SK-N-MC (cell line): Measurements from ENCODE around the gene CCL3.

Experiments used
- DNase-seq: peaks from one replicate; pipeline ENCODE4 v3.0.0-alpha.2; 2011; ENCODE audit warnings: low read depth, low spot score
- H3K27ac ChIP-seq: fragments of 200-600 bp; sonication (generic); 2 replicates; pipeline ENCODE4 v1.5.1; 2016; ENCODE audit warnings: mixed run types
- H3K36me3 ChIP-seq: fragments of 200-600 bp; sonication (generic); 2 replicates; pipeline ENCODE4 v1.6.1; 2017; ENCODE audit warnings: antibody characterized with exemption, low read length, mixed read lengths; ENCODE audit not compliant: insufficient read depth
- H3K4me3 ChIP-seq: fragments of 200-600 bp; sonication (generic); 2 replicates; pipeline ENCODE4 v1.5.1; 2016
- H3K9ac ChIP-seq: fragments of 200-600 bp; sonication (generic); 2 replicates; pipeline ENCODE4 v1.8.0; 2017; ENCODE audit warnings: mixed run types, mixed read lengths; ENCODE audit not compliant: insufficient read length
- H3K9me3 ChIP-seq: fragments of 200-600 bp; sonication (generic); 2 replicates; pipeline ENCODE4 v1.6.1; 2017; ENCODE audit warnings: low read depth, mild to moderate bottlenecking, antibody characterized with exemption, low read length, moderate library complexity, mixed read lengths
- EZH2 ChIP-seq: fragments of 200-600 bp; sonication (generic); IDR thresholded peaks from one replicate; pipeline ENCODE4 v1.6.1; 2017; ENCODE audit warnings: antibody characterized with exemption
- FOXP2 ChIP-seq: optimal IDR thresholded peaks from 2 replicates; pipeline ENCODE3; 2011; ENCODE audit warnings: mild to moderate bottlenecking, moderate library complexity; ENCODE audit not compliant: insufficient read depth; ENCODE audit errors: extremely low read length, control extremely low read depth
- POLR2AphosphoS5 ChIP-seq: IDR thresholded peaks from 2 replicates; pipeline ENCODE4 v1.6.1; 2012; ENCODE audit warnings: mild to moderate bottlenecking, low read depth, low read length, borderline replicate concordance

CCL3 gene

GRCh38 chr17:36059406-36059805 is 30.5 kb downstream of the CCL3 start:
- no peak for DNase-seq
- Histone ChIP-seq H3K9me3 (no peaks in the 10 kb centered on the region), H3K9ac (no peak overlapping the region), H3K36me3 (no peaks in the 10 kb centered on the region), H3K4me3 (no peak overlapping the region), H3K27ac (no peak overlapping the region)
- no peak for TF ChIP-seq POLR2AphosphoS5
- TF ChIP-seq EZH2: no peak
- TF ChIP-seq FOXP2: no peak

DNA sequence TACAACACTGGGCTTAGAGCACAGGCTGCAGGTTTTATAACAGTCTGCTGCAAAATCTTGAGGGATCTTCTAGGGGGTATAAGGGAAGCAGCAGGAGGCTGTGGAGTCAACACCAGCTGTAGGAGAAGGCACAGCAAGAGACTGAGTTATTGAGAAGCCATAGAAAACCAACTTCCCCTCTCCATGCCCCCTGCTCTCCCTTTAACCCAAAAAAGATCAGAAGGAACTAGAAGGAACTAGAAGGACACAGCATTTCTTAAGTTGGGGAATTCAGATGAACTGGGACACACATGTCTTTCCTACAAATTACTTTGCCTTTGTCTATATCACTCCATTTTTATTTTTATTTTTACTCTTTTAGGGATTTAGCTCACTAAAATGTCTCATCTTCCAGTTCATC is 32.0 kb downstream of the CCL3 start:
- Histone ChIP-seq H3K4me3 (no peak overlapping the region), H3K9me3 (no peaks in the 10 kb centered on the region), H3K36me3 (no peaks in the 10 kb centered on the region), H3K27ac (no peak overlapping the region), H3K9ac (no peak overlapping the region)
- no peak for TF ChIP-seq POLR2AphosphoS5
- no peak for DNase-seq

- Histone ChIP-seq H3K9me3 (no peaks in the 10 kb centered on the region), H3K4me3 (no peak overlapping the region), H3K9ac (no peak overlapping the region), H3K36me3 (no peaks in the 10 kb centered on the region), H3K27ac (no peak overlapping the region)
- no peak for TF ChIP-seq FOXP2
- TF ChIP-seq EZH2: no peak
- TF ChIP-seq POLR2AphosphoS5: no peak
- no peak for DNase-seq
Measured at GRCh38 chr17:36055921-36056520, 33.9 kb downstream of the CCL3 start.

DNA sequence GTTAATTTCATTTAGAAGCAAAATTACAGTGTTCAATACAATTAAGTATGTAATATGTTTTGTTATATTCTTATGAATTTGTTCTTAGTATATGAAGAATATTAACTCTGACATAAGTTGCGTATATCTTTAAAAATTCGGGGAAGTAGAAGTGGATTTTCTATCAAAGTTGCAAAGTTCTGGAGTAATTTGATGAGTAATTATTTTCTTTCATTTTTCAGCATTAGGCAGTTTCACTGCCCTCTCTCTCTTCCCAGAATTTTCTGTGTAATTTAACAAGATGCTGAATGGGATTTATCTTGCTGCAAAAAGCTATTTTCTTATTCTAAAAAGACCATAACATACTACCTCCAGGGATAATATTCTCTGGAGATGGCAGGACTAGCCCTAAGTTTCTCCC is 34.8 kb downstream of the CCL3 start:
- no peak for TF ChIP-seq EZH2
- no peak for TF ChIP-seq FOXP2
- no peak for TF ChIP-seq POLR2AphosphoS5
- no peak overlapping the region for H3K27ac ChIP-seq
- H3K4me3 ChIP-seq: no peak overlapping the region
- H3K9ac ChIP-seq: no peak overlapping the region
- no peaks in the 10 kb centered on the region for H3K9me3 ChIP-seq
- no peaks in the 10 kb centered on the region for H3K36me3 ChIP-seq
- no peak for DNase-seq

- Histone ChIP-seq H3K27ac (no peak overlapping the region), H3K9ac (no peak overlapping the region), H3K4me3 (no peak overlapping the region), H3K36me3 (no peaks in the 10 kb centered on the region), H3K9me3 (no peaks in the 10 kb centered on the region)
- TF ChIP-seq EZH2 (no peak), FOXP2 (no peak), POLR2AphosphoS5 (no peak)
- DNase-seq: no peak
Measured at GRCh38 chr17:36049643-36050042, 40.3 kb downstream of the CCL3 start.

- no peak overlapping the region for H3K9ac ChIP-seq
- no peak for TF ChIP-seq POLR2AphosphoS5
- H3K4me3 ChIP-seq: no peak overlapping the region
- H3K27ac ChIP-seq: no peak overlapping the region
- H3K36me3 ChIP-seq: no peaks in the 10 kb centered on the region
- no peak for DNase-seq
- H3K9me3 ChIP-seq: no peaks in the 10 kb centered on the region
Measured at GRCh38 chr17:36048066-36048465, 41.9 kb downstream of the CCL3 start.
